A549 (cell line): ENCODE data around the gene IFNL2.

Source experiments
- CEBPB ChIP-seq, 2 experiments: fragments of >200 bp in 1 of 2; sonication (Bioruptor Twin) in 1 of 2; formaldehyde crosslinking in 1 of 2; IDR thresholded peaks; 2 replicates each; pipeline ENCODE4 v1.6.1; 2012 to 2016
- CTCF ChIP-seq: fragments of >200 bp; sonication (Bioruptor Twin); formaldehyde crosslinking; IDR thresholded peaks from 3 replicates; pipeline ENCODE4 v1.5.1; 2016
- JUN ChIP-seq, 2 experiments: fragments of >200 bp; sonication (Bioruptor Twin); formaldehyde crosslinking; IDR thresholded peaks; 2 replicates in 1 of 2; 3 replicates in 1 of 2; pipeline ENCODE4 v1.6.1; 2016 to 2017
- MAX ChIP-seq: IDR thresholded peaks from 2 replicates; pipeline ENCODE4 v1.6.1; 2012
- NR3C1 ChIP-seq: fragments of >200 bp; sonication (Bioruptor Twin); formaldehyde crosslinking; IDR thresholded peaks from 3 replicates; pipeline ENCODE4 v1.6.1; 2017
- POLR2A ChIP-seq: IDR thresholded peaks from 2 replicates; pipeline ENCODE4 v1.6.1; 2012; ENCODE audit warnings: mild to moderate bottlenecking, low read length
- RNF2 ChIP-seq: fragments of 200-600 bp; sonication (generic); IDR thresholded peaks from 2 replicates; pipeline ENCODE4 v1.6.1; 2016; ENCODE audit warnings: low read depth, mild to moderate bottlenecking, antibody characterized with exemption, moderate library complexity, borderline replicate concordance
- USF2 ChIP-seq: fragments of 450-650 bp; IDR thresholded peaks from 2 replicates; pipeline ENCODE4 v1.6.1; 2014; ENCODE audit warnings: antibody characterized with exemption

DNA sequence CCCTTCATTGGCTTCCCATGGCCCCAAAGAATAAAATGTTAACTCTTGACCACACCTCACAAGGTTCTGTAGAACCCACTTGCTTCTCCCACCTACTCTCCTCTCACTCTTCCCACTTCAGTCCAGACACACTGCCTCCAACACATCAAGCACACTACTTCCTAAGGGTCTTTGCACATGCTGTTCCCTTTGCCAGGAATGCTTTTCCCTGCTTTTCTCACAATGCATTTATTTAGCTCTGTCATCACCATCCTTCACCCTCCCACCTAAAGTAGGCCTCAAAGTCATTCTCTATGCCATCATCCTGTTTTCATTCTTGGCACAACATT, 36.0 kb downstream of the IFNL2 start:
- TF ChIP-seq CTCF: no peak
- no peak for TF ChIP-seq JUN (IDR thresholded peaks at IDR 0.05)
- TF ChIP-seq CEBPB (IDR thresholded peaks at IDR 0.05): no peak
- no peak for TF ChIP-seq RNF2
- no peak for TF ChIP-seq NR3C1
- TF ChIP-seq POLR2A: no peak
- TF ChIP-seq USF2: no peak
- TF ChIP-seq MAX: no peak
